Uterus (tissue), 2 donors: Measurements from ENCODE around the gene WWOX.

Experiments used
- CTCF ChIP-seq, 4 experiments: fragments of 200-600 bp in 2 of 4; fragments of 450-650 bp in 2 of 4; sonication (generic) in 2 of 4; IDR thresholded peaks; one replicate each; pipeline ENCODE4 v1.5.1; 2016 to 2019; ENCODE audit warnings: antibody characterized with exemption in 4 of 4, mild to moderate bottlenecking in 2 of 4, moderate library complexity in 1 of 4
- POLR2A ChIP-seq, 2 donors: fragments of 450-650 bp; IDR thresholded peaks; one replicate each; pipeline ENCODE4 v1.6.1; 2016; ENCODE audit warnings: antibody characterized with exemption in 2 of 2, mild to moderate bottlenecking in 1 of 2, moderate library complexity in 1 of 2

GRCh38 chr16:78962457-78962929 lies 863.0 kb downstream of the WWOX start:
- TF ChIP-seq CTCF (IDR thresholded peaks at IDR 0.05) (no peak), POLR2A (IDR thresholded peaks at IDR 0.05) (no peak)
